Glomerular visceral epithelial cell (primary cell): Measurements from ENCODE around the gene MAGEA6.

ENCODE experiments used
- DNase-seq: peaks from one replicate; pipeline ENCODE4 v3.0.0-alpha.2; 2016; ENCODE audit errors: extremely low spot score

Gene MAGEA6

DNA sequence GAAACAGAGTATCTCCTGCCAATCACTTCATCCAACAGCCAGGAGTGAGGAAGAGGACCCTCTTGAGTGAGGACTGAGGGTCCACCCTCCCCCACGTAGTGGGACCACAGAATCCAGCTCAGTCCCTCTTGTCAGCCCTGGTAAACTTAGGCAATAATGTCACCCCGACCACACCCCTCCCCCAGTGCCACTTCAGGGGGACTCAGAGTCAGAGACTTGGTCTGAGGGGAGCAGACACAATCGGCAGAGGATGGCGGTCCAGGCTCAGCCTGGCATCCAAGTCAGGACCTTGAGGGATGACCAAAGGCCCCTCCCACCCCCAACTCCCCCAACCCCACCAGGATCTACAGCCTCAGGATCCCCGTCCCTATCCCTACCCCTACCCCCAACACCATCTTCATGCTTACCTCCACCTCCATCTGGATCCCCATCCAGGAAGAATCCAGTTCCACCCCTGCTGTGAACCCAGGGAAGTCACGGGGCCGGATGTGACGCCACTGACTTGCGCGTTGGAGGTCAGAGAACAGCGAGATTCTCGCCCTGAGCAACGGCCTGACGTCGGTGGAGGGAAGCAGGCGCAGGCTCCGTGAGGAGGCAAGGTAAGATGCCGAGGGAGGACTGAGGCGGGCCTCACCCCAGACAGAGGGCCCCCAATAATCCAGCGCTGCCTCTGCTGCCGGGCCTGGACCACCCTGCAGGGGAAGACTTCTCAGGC, 36.1 kb downstream of the MAGEA6 start, which contains the start of the genes CSAG1 and MAGEA12:
Gene CSAG1, minus strand, starts transcription at position 461 of the 715 bp plus-strand sequence. CDS start 1,261 bp downstream, outside the sequence.
Gene MAGEA12, plus strand, starts transcription at position 497 of the 715 bp plus-strand sequence. CDS start 2,405 bp downstream, outside the sequence.
- no peak for DNase-seq

DNA sequence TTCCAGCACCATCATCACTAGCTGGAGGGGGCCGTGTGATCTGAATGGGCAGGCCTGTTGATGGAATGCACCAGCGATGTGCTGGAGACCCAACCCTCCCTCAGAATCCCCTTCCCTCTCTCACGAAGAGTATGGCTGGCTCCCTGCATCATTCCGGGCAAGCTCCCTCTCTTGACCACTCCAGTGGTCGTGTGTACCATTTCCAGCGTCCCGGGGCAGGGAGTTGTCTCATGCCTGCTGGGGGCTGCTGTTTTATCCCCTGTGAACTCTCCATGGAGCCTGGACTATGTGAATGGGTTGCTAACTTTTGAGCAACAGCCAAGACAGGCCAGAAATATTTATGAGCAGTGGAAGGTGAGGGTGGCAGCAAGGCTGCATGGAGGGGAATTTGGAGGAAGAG, 44.1 kb downstream of the MAGEA6 start:
- DNase-seq, result no peak
